OCI-LY3 (cell line): Measurements from ENCODE around the gene TMEM140.
"Not testable (repeated sequence)": the region's sequence is repeated elsewhere in the genome, so short reads cannot be mapped to it uniquely, and the experiment has no call there.

Source experiments
- H2AFZ ChIP-seq: fragments of 200-600, 300-600 bp; shearing (Covaris generic); 2 replicates; pipeline ENCODE4 v1.6.0; 2014; ENCODE audit warnings: antibody characterized with exemption, low read depth, low read length
- H3K27ac ChIP-seq: fragments of 200-600, 300-600 bp; sonication (generic); 2 replicates; pipeline ENCODE4 v1.5.1; 2014; ENCODE audit warnings: mild to moderate bottlenecking, low read length, moderate library complexity, mixed read lengths
- H3K27me3 ChIP-seq: fragments of 200-600, 300-600 bp; sonication (generic); 2 replicates; pipeline ENCODE4 v1.6.1; 2014; ENCODE audit warnings: low read depth, low read length, mixed read lengths
- H3K36me3 ChIP-seq: fragments of 200-600, 300-600 bp; sonication (generic); replicated peaks from 2 replicates; pipeline ENCODE3; 2014; ENCODE audit warnings: low read depth, low read length, mixed read lengths
- H3K4me1 ChIP-seq: fragments of 300-600, 200-600 bp; sonication (generic); 2 replicates; pipeline ENCODE4 v1.6.1; 2014; ENCODE audit warnings: low read length, mixed read lengths
- H3K4me2 ChIP-seq: fragments of 200-600, 300-600 bp; sonication (generic); 2 replicates; pipeline ENCODE4 v1.6.1; 2014; ENCODE audit warnings: low read length, mixed read lengths
- H3K4me3 ChIP-seq: fragments of 300-600, 200-600 bp; sonication (generic); 2 replicates; pipeline ENCODE4 v1.5.1; 2014; ENCODE audit warnings: antibody characterized with exemption, mild to moderate bottlenecking, low read length, moderate library complexity
- H3K79me2 ChIP-seq: fragments of 300-600, 200-600 bp; shearing (Covaris generic); 2 replicates; pipeline ENCODE4 v1.6.1; 2014; ENCODE audit warnings: mild to moderate bottlenecking, low read length, mixed read lengths
- H3K9ac ChIP-seq: fragments of 300-600, 200-600 bp; shearing (Covaris generic); 2 replicates; pipeline ENCODE4 v1.6.0; 2014; ENCODE audit warnings: mild to moderate bottlenecking, low read length, moderate library complexity
- H3K9me3 ChIP-seq: fragments of 200-600, 300-600 bp; shearing (Covaris generic); 2 replicates; pipeline ENCODE4 v1.6.1; 2014; ENCODE audit warnings: low read length, mixed read lengths; ENCODE audit not compliant: insufficient read depth
- H4K20me1 ChIP-seq: fragments of 200-600, 300-600 bp; sonication (generic); 2 replicates; pipeline ENCODE4 v1.6.1; 2016; ENCODE audit warnings: low read length, mixed read lengths; ENCODE audit not compliant: insufficient read depth
- EZH2phosphoT487 ChIP-seq: fragments of 200-600 bp; shearing (Covaris generic); IDR thresholded peaks from 2 replicates; pipeline ENCODE4 v1.6.1; 2018; ENCODE audit warnings: antibody characterized with exemption, mixed run types, low read depth
- TF ChIP-seq, protein P1 (sequence below): fragments of 200-600, 300-600 bp; sonication (generic); IDR thresholded peaks from 2 replicates; pipeline ENCODE4 v1.5.1; 2014; ENCODE audit warnings: antibody characterized with exemption, low read length, low read depth

The TMEM140 gene

DNA sequence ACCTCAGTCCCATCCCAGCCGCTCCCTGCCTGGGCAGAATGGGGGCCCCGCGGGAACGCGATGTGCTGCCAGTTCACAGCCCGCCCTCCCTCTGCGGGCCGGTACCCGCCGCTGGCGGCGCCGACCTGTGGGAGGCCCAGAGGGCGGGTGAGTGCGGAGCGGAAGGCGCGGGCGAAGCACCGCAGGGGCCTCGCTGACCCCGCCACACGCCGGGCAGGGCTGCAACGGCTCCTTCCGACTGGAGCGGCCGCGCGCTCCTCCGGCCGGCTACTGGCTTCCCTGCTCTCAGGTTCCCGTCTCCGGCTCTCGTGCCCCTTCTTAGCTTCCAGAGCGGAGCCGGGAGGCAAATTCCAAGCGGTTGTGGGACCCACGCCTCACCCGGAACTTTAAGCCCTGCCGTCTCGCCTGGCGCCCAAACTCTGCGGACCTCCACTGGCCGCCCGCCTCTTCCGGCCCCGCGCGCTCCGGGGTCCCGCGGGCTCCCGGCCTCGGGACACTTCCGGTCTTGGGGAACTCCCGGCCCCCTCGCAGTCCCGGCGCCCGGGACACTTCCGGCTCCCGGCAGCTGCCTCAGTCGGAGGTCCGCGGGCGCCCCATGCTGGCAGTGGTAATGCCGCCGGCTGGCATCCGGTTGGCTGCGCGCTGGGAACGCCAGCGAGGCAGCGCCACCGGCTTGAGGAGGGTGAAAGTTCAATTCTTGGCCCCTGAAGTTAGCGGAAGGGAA is 22.6 kb downstream of the TMEM140 start, which contains the start of gene CYREN:
Gene CYREN (minus strand): TSS at position 434 of the 724 bp plus-strand sequence. CDS start 1,785 bp downstream, outside the sequence.
- Histone ChIP-seq H3K4me3 (peak within 1 kb of the TSS; percentile 92), H2AFZ (peak within 1 kb of the TSS; percentile 71; the same call in 1 of the 2 replicates), H4K20me1 (peaks cover 16% of the 10 kb centered on the region), H3K27me3 (no peaks in the 10 kb centered on the region), H3K27ac (peak within 1 kb of the TSS; percentile 93), H3K9ac (peak within 1 kb of the TSS; percentile 96), H3K9me3 (no peaks in the 10 kb centered on the region), H3K4me1 (peaks cover 30% of the 10 kb centered on the region), H3K79me2 (peaks cover 19% of the 10 kb centered on the region), H3K36me3 (peaks cover 33% of the 10 kb centered on the region), H3K4me2 (peak within 1 kb of the TSS; percentile 98)
- TF ChIP-seq, protein P1, sequence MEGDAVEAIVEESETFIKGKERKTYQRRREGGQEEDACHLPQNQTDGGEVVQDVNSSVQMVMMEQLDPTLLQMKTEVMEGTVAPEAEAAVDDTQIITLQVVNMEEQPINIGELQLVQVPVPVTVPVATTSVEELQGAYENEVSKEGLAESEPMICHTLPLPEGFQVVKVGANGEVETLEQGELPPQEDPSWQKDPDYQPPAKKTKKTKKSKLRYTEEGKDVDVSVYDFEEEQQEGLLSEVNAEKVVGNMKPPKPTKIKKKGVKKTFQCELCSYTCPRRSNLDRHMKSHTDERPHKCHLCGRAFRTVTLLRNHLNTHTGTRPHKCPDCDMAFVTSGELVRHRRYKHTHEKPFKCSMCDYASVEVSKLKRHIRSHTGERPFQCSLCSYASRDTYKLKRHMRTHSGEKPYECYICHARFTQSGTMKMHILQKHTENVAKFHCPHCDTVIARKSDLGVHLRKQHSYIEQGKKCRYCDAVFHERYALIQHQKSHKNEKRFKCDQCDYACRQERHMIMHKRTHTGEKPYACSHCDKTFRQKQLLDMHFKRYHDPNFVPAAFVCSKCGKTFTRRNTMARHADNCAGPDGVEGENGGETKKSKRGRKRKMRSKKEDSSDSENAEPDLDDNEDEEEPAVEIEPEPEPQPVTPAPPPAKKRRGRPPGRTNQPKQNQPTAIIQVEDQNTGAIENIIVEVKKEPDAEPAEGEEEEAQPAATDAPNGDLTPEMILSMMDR, result peak; percentile 74
- TF ChIP-seq EZH2phosphoT487, result no peak

DNA sequence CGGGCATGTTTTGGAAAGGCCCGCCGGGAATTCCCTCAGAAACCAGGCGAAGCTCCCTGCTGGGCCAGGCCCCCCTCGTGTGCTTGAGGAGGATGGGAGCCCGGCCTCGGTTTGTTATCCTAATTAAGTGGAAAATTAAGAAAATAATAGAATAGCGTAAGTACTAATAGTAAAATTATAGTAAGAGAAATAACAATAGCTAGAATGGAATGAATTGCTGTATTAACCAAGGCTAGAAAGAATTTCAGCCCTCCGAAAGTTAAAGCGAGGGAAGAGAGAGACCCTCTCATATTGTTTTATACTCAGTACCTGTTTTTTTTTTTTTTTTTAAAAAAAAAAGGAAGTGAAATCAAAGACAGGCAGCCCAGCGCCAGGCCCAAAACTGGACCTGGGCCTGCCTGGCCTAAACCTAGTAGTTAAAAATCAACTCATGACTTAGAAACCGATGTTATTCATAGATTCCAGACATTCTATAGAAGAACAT is 23.2 kb downstream of the TMEM140 start:
- not testable (repeated sequence) for H3K27me3 ChIP-seq, H3K9me3 ChIP-seq
- Histone ChIP-seq H3K9ac (peak overlapping the region; percentile 96), H3K27ac (peak overlapping the region; percentile 93), H3K36me3 (peaks cover 27% of the 10 kb centered on the region), H3K79me2 (peaks cover 19% of the 10 kb centered on the region), H3K4me3 (peak overlapping the region; percentile 92), H4K20me1 (peaks cover 16% of the 10 kb centered on the region), H3K4me1 (peaks cover 30% of the 10 kb centered on the region), H2AFZ (peak overlapping the region; percentile 26; the same call in 1 of the 2 replicates), H3K4me2 (peak overlapping the region; percentile 63)

DNA sequence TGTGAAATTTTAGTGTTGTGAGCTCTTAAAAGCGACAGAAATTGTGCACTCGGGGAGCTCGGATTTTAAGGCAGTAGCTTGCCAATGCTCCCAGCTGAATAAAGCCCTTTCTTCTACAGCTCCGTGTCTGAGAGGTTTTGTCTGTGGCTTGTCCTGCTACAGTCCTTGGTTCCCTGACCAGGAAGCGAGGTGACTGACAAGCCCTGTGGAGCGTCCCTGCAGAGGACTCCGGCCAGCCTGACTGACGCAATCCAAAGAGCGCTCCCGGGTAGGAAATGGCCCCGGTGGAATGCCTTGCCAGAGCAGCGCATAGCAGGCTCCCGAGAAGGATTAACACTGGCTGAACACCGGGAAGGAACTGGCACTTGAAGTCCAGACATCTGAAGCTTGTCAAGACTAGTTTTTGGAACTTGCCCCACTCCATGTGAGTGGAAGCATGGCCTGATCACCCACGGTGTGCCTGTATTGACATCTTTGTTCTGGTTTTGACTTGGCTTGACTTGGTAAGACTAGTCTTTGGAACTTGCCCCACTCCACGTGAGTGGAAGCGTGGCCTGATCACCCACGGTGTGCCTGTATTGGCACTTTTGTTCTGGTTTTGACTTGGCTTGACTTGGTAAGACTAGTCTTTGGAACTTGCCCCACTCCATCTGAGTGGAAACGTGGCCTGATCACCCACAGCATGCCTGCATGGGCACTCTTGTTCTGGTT is 23.9 kb downstream of the TMEM140 start:
- Histone ChIP-seq H3K4me2 (peak overlapping the region; percentile 63), H3K27ac (peak overlapping the region; percentile 93), H3K9ac (peak overlapping the region; percentile 41; the same call in 1 of the 2 replicates), H3K4me1 (peaks cover 30% of the 10 kb centered on the region), H3K4me3 (peak overlapping the region; percentile 57; the same call in 1 of the 2 replicates), H4K20me1 (peaks cover 16% of the 10 kb centered on the region), H2AFZ (peak overlapping the region; percentile 63; the same call in 1 of the 2 replicates), H3K79me2 (peaks cover 19% of the 10 kb centered on the region), H3K36me3 (peaks cover 20% of the 10 kb centered on the region)
- H3K27me3 ChIP-seq, H3K9me3 ChIP-seq: not testable (repeated sequence)

DNA sequence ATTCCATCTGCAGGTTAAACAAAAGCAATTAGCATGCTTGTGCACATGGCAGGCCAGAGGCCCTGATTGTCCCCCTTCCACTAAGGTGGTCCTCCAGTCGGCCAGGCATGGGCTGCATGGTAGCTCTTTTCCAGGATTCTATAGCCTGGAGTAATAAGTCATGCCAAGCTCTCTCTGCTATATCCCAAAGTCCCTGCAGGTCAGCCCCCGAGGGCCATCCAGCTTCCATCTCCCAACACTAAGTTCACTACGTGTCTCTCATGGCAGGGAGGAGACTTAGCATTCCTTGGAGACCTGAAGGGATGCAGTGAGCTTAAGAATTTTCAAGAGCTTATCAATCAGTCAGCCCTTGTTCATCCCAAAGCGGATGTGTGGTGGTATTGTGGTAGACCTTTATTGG is 26.0 kb downstream of the TMEM140 start:
- H3K4me3 ChIP-seq, H3K27me3 ChIP-seq, H2AFZ ChIP-seq, H3K9me3 ChIP-seq, H3K36me3 ChIP-seq, H4K20me1 ChIP-seq, H3K4me2 ChIP-seq, H3K27ac ChIP-seq, H3K9ac ChIP-seq: not testable (repeated sequence)
- Histone ChIP-seq H3K4me1 (peaks cover 26% of the 10 kb centered on the region), H3K79me2 (peaks cover 12% of the 10 kb centered on the region)

DNA sequence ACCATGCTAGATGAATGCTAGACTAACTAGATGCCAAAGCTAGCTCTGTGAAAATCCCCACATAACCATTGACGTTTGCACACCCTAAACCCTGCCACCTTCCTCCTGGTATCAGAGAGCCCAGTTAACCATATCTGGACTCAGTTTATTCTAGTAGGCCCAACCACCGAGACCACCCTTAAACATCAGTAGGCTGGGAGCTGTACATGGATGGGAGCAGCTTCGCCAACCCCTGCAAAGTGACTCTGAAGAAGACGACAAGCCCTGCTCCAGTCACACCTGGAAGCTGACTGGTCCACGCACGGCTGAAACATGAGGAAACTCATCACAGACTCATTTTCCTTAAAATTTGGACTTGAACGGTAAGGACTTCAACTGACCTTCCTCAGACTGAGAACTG is 27.1 kb downstream of the TMEM140 start:
- no peaks in the 10 kb centered on the region for H3K9me3 ChIP-seq
- no peak overlapping the region for H3K27ac ChIP-seq
- no peaks in the 10 kb centered on the region for H3K36me3 ChIP-seq
- H3K4me3 ChIP-seq, result no peak overlapping the region
- H3K27me3 ChIP-seq, result no peaks in the 10 kb centered on the region
- TF ChIP-seq, protein P1, result no peak
- no peak for TF ChIP-seq EZH2phosphoT487
- peaks cover 20% of the 10 kb centered on the region for H3K4me1 ChIP-seq
- no peaks in the 10 kb centered on the region for H4K20me1 ChIP-seq
- no peak overlapping the region for H3K9ac ChIP-seq
- no peak overlapping the region for H2AFZ ChIP-seq
- peaks cover 3% of the 10 kb centered on the region; the same call in 1 of the 2 replicates for H3K79me2 ChIP-seq
- H3K4me2 ChIP-seq, result no peak overlapping the region
